ENCODE measurements around the gene SPANXN4.

The SPANXN4 gene, protein sequence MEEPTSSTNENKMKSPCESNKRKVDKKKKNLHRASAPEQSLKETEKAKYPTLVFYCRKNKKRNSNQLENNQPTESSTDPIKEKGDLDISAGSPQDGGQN

DNA sequence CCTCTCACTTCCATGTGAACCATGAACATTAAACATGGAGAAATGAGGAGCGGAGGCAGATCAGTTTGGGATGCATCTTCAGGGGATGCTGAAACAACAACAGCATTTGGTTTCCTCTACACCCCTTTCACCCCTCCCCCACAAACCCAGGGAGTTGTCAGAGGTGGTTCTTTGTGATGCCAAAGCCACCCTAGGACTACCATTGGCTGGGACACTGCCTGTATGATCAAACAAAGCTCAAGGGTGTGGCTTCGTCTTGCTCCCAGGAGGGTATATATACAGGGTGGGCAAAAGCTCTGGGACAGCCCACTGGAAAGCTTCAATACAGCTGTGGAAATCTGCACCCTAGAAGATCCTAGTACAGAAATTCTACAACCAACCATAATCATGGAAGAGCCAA lies at the start of gene SPANXN4:
TSS of gene SPANXN4 (plus strand) at position 301 of the 400 bp plus-strand sequence. CDS start at position 388, 87 bp downstream.
- DNase-seq = no peak

DNA sequence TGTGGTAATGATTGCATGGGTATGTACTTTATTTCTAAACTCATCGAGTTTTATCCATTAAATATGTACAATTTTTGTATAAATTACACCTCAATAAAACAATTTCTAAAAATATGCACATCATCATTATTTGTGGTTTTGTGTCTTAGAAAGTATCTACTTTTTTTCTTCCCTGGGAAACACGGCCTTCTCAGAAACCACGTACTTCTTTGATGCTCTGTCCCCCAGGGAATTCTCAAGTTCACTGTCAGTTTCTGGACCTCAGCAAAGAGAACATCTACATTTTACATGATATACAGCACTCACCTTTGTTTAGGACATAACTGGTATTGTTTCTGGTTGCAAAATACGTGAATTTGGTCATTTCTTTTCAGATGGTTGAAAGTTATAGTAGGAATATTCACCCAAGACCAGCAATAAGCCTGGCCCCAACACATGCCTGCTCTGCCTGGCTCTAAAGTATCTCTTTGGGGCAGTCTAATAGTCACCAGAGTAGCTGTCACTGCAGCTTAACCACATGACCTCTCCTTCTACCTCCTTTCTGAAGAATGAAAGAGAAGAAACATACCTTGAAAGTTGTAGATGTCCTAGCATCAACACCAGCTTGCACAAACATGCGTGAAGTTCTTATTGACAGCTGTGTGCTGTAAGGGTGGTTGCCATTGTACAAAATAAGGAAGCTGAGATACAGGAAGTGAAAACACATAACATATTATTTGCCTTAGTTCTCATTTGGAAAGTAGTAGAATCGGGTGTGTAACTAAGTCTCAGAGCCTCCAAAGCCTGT lies 48.4 kb upstream of the SPANXN4 start:
- DNase-seq = no peak

DNA sequence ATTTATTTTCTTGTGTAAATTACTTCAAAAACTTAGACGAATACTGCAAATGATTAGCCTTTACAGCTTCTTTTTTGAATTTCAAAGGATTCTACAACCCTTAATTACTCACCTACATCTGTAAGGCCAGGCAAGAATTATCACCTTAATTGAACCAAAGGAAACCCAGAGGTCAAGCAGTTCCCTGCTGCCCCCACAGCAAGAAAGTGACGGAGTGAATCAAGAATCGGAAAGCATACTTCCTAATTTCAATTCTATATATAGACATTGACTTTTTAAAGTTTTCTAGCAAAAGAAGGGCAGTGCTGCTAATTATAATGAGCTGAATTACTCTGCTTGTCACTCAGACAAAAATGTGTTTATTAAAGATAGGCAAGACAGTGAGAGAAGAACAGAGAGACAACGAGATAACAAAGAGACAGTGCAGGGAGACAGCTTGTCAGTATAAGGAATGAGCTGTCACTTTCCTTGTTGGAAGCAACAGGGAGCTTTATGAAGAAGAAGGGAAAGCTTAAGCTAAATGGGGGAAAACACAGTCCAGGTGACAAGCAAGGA lies 47.5 kb upstream of the SPANXN4 start:
- DNase-seq = no peak

DNA sequence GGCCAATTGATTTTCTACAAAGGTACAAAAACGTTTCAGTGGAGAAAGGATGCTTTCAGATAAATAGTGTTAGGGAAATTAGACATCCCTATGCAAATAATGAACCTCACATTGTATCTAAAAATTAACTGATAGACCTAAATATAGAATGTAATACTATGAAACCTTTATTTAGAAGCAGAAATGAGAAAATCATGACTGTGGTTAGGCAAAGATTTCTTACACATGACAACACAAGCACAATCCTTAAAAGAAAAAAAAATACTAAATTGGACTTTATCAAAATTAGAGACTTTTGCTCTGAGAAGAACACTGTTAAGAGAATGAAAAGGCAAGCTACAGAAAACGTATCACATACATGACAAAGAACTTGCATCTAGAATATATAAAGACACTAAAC lies 43.0 kb upstream of the SPANXN4 start:
- no peak for DNase-seq

DNA sequence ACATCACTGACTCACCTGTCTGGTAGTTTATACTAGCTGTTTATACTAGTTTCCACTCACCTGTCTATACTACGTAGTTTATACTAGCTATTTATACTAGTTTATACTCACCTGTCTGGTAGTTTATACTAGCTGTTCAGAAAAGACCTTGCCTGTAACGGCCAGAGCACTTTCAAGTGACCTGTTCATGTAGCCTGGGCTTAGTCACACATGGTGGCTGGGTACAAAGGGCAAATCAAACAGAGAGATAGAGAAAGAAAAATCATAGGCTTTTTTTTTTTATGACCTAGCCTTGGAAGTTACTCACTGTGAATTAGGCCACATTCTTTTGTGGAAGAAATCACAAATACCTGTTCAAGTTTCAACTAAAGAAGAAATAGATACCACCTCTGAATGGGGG lies 30.7 kb upstream of the SPANXN4 start:
- DNase-seq = no peak

DNA sequence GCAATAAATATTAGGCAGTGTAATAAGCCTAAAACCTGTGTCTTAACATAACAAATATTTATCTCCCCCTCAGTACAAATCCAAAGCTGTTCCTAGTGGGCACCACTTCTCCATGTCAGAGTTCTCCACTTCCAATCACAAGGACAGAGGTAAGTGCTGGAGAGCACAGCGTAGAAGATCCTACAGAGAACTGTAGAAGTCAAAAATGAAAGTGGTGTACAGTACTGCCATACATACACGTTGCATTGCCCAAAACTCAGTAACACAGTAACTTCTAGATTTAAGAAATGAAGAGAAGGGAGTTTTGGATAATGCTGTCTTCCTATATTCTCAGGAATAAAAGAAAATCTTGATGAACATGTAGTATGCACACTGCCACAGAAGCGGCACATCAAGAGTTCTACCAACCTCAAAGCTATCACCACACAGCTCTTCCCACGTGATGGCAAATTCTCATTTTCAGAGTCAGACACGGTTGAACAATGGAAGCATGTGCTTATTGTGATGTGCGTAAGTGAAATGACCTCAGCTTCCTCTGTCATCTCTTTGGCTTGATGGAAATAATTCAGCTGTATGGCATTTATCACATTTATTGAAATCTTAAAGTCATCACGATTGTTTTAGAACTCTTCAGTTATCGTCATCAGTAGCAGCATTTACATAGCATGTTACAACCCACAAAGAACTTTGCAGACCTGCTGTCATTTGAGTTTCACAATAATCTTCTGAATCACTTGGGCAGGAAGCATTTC lies 27.1 kb upstream of the SPANXN4 start:
- no peak for DNase-seq

DNA sequence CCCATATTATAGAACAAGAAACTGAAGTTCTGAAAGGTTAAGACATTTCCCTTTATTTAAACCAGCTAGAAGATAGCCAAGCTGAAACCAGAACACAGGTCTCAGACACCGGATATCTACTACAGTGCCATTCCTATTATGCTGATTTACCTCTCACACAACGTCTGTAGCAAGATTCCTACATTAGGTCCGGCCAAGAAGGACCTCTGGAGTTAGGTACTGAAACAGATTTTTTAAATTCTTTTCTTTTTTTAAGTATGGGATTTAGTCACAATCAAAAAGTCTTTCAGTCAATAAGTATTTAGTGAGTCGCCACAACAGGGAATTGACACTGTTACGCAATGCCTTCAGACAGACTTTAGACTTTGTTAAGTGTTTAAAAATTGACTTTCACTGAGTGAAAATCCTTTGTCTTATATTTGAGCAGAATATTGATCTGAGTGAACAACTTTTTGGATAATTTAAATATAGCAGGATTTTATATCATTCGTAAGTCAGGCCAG lies 26.5 kb upstream of the SPANXN4 start:
- DNase-seq = no peak

DNA sequence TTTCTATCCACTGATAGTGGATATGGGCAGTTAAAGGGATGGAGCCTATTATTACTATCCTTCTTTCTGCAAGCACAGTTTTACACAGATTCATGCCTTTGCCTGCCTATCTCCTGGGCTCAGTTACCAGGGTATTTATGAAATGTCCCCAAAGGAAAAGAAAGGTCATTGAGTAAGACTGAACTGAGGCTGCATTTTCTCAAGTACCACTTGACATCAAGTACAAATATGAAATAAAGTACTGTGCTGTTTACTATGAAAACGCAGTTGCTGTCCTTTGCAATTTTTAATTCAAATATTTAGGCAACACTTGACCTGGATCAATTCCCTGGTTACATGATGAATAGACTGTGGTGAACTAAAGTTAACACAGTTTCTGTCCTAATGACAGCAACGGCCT lies 23.5 kb upstream of the SPANXN4 start:
- DNase-seq = no peak

DNA sequence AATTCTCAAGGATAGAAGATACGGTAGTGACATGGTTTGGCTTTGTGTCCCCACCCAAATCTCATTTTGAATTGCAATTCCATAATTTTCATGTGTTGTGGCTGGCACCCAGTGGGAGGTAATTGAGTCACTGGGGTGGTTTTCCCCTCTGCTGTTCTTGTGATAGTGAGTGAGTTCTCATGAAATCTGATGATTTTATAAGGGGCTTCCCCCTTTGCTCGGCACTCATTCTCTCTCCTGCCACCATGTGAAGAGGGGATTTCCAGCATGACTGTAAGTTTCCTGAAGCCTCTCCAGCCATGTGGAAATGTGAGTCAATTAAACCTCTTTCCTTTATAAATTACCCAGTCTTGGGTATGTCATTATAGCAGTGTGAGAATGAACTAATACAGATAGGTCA lies 8.5 kb upstream of the SPANXN4 start:
- DNase-seq = no peak

DNA sequence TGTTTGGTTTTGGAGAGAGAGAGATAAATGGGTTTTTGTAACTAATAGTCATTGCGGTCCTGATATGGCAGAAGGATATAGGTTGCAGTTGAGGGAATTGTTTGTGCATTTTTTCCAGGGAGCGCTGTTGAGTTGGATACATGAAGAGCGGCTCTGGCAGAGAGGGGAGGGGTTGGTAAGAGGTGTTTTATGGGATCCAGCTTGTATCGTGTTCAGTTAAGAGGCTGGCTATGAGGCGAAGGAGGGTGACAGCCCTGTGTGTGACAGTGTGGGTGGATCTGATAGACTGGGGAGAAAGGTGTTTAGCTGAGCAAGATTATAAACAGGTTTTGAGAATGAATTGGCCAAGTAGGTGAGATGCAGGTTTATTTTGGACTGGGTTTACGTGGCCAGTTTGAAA lies 1.5 kb downstream of the SPANXN4 start:
- DNase-seq = no peak

DNA sequence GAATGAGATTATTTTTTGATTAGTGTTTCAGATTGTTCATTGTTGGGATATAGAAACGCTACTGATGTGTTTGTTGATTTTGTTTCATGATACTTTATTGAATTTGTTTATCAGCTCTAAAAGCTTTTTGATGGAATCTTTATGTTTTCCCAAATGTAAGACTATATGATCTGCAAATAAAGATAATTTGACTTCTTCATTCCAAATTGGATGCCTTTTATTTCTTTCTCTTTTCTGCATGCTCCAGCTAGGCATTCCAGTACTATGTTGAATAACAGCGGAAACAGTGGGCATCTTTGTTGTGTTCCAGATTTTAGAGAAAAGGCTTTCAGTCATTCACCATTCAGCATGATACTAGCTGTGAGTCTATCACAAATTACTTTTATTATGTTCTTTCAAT lies 21.8 kb downstream of the SPANXN4 start:
- DNase-seq = no peak

DNA sequence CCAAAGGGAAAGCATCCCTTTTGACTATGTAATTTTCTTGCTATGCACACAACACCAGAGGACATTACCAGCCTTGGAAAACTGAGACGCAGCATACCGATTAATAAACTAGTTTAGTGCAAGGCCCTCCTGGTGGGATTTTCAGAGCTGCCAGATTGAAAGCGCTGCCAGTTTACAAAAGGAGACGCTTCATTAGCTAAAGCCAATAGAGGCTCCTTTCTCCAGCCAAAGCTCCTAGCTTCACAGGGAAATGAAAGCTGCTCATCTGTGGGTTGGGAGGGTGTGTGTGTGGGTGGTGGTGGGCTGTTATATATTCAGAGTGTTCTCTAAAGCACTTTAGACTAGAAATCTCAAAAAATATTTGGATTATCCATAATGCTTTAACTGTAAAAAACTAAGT lies 32.4 kb downstream of the SPANXN4 start:
- no peak for DNase-seq

DNA sequence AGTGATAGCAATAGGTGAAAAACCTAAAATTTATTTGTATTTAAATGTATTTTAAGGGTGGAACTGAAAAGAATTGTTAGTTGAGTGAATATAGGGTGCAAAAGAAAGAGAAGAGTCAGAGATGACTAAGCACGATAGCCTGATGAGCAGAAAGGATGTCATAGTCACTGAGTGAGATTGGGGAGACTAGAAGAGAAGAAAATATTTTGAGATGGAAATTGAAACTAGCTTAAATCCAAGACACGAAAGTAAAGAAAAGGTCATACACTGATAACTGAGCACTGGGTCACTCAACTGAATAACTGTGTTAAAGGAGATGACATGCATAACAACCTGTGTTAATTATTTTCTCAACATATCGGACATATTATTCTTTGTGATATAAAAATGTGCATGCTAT lies 55.5 kb downstream of the SPANXN4 start:
- DNase-seq = no peak

DNA sequence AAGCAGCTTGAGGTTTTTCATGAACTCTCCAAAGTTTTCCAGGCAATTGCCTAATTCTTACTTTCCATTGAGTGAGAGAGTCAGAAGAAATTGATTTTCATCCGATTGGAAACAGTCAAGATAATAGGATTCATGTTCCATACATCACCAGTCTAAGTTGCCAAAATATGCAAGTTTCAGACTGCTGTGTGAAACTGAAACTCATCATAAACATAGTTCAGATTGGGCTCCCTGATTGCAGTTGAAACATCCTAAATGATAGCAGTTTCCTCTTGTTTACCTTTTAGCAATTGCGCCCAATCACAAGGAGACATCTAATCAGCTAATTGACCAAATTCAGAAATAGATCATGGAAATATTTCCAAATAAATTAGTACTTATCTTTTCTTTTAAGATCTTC lies 56.8 kb downstream of the SPANXN4 start:
- DNase-seq = no peak
